Stomach smooth muscle (tissue), 2 donors: Measurements from ENCODE around the gene TRPM1.
A peak's percentile ranks its signal among the peaks of the same experiment; 100 is the strongest.

Experiments
- H3K27ac ChIP-seq: one replicate; pipeline ENCODE4 v1.7.0; 2013; ENCODE audit warnings: mild to moderate bottlenecking, low read length, inconsistent platforms
- H3K27me3 ChIP-seq, 2 donors: one replicate each; pipeline ENCODE4 v1.7.0; 2013; ENCODE audit warnings: low read length in 2 of 2; ENCODE audit not compliant: insufficient read depth in 2 of 2, control insufficient read depth in 1 of 2
- H3K36me3 ChIP-seq, 2 donors: one replicate each; pipeline ENCODE4 v1.7.0; 2013; ENCODE audit warnings: low read length in 2 of 2; ENCODE audit not compliant: control insufficient read depth in 2 of 2, insufficient read depth in 2 of 2
- H3K4me1 ChIP-seq: one replicate; pipeline ENCODE4 v1.7.0; 2013; ENCODE audit warnings: low read length; ENCODE audit not compliant: control insufficient read depth, insufficient read depth
- H3K4me3 ChIP-seq, 2 donors: one replicate each; pipeline ENCODE4 v1.7.0; 2013; ENCODE audit warnings: low read length in 2 of 2
- H3K9ac ChIP-seq, 2 donors: one replicate each; pipeline ENCODE4 v1.7.0; 2013; ENCODE audit warnings: low read length in 2 of 2, mild to moderate bottlenecking in 1 of 2
- H3K9me3 ChIP-seq, 2 donors: one replicate each; pipeline ENCODE4 v1.7.0; 2013; ENCODE audit warnings: low read length in 2 of 2; ENCODE audit not compliant: control insufficient read depth in 2 of 2
- donor health status: healthy.
- donor health status: Pancreatic carcinoma.

Gene TRPM1

DNA sequence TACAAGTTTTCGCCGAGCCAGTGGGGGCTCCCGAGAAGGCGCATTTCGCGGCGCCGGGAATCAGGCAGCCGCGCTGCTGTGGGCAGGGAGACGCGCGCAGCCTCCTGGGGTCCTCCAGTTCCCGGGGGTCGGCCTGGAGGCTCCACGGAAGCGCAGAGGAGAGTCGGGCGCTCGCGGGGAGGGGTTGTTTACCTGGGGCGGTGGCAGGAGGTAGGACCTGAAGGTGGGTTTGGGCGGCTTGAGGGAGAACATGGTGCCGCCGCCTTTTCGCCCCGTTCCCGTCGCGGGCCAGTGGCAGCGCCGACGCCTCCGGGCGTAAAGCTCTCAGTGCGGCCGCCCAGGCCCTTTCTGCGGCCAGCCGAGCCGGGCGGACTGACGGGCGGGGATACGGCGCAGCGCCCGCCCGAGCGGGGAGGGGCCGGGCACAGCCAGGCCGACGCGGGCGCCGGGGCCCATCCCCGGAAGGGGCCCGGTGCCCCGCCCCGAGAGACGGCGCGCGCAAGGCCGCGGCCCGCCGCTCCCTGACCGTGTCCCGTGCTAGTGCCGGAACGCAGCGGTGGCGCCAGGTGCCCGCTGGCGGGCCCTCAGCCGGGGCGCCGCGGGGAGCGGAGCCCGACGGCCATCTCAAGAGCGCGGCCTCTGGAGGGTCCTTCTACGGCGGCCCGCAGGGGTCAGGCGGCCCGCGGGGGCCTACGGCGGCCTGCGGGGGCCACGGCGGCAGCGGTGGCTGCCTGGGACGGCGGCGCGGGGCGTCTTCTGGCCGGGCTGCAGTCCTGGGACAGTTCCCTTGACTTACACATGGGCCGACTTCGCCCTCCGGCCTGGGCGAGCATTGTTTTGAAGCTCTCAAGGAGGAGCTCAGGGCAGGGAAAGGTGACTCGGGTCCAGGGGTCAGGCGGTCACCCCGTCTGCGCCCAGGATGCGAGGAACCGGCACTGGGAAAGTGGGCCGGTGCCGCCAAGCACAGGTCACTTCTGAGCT lies 110.0 kb downstream of the TRPM1 start, which contains the start of gene MTMR10:
TSS of gene MTMR10 (minus strand) at position 374 of the 981 bp plus-strand sequence. CDS start at position 252, 122 bp downstream.
- Histone ChIP-seq H3K27me3 (no peaks in the 10 kb centered on the region), H3K36me3 (peaks cover 4 to 5% of the 10 kb centered on the region in 2 donors), H3K4me1 (peaks cover 4% of the 10 kb centered on the region), H3K9ac (peak within 1 kb of the TSS; percentile 92), H3K27ac (peak within 1 kb of the TSS; percentile 64), H3K9me3 (no peaks in the 10 kb centered on the region), H3K4me3 (peak within 1 kb of the TSS; percentile 93 to 95)

DNA sequence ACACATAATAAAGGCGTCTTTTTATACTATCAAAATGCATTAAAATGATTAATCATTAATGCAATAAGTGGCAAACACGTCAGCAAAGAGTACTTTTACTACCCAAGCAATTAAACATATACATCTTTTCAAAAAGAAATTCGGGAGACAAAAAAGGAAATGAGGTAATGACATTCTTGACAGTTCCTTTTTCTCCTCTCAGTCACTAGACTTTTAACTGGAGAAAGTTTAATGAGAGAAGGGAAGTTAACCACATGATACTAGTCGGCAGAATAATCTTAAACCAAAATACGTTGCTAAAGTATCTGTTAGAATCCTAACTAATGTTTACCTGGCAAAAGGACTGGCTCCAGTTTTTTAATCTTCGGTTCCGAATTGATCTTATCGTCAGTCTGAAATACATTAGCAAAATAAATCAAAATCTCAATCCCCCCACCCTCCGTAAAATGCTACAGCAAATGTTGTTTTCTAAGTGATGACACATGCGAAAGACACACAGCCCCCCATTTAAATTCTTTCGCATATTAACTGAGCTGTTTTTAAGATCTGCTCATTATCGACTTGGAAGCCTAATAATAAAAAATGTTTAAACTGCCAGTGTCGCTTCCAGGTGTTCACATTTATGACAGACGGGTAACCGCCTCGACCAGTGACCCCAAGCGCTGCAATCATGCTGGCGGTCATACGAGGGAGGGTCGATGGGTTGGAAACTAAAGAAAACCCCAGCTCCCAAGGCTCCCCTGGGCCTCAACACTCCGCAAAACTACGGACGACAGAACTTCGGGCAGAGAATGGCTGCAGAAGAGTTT lies 110.9 kb downstream of the TRPM1 start:
- peak overlapping the region; percentile 64 for H3K27ac ChIP-seq
- peaks cover 6% of the 10 kb centered on the region for H3K4me1 ChIP-seq
- peak overlapping the region; percentile 93 to 95 for H3K4me3 ChIP-seq
- H3K9ac ChIP-seq: peak overlapping the region; percentile 91 to 92
- peaks cover 5 to 8% of the 10 kb centered on the region in 2 donors for H3K36me3 ChIP-seq
- no peaks in the 10 kb centered on the region for H3K27me3 ChIP-seq
- no peaks in the 10 kb centered on the region for H3K9me3 ChIP-seq

DNA sequence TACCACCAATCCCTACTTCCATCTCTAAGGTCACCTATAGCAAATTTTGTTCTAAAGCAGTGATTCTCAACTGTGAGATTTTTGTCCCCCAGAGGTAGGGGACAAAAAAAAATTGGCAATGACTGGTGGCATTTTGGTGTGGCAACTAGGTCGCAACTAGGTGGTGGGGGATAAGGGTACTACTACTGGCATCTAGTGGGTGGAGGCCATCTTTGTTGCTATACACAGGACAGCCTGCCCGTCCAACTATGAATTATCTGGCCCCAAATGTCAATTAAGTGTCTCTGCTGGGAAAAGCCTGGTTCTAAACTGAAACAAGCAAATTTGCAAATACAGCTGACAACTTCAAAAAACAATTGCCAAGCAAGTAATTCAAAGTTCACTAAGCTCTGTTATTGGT lies 111.5 kb downstream of the TRPM1 start:
- peak overlapping the region; percentile 93 to 95 for H3K4me3 ChIP-seq
- H3K27ac ChIP-seq: no peak overlapping the region
- no peaks in the 10 kb centered on the region for H3K27me3 ChIP-seq
- peak overlapping the region; percentile 31 to 92 for H3K9ac ChIP-seq
- peaks cover 12% of the 10 kb centered on the region for H3K4me1 ChIP-seq
- H3K9me3 ChIP-seq: no peaks in the 10 kb centered on the region
- peaks cover 5 to 11% of the 10 kb centered on the region in 2 donors for H3K36me3 ChIP-seq

DNA sequence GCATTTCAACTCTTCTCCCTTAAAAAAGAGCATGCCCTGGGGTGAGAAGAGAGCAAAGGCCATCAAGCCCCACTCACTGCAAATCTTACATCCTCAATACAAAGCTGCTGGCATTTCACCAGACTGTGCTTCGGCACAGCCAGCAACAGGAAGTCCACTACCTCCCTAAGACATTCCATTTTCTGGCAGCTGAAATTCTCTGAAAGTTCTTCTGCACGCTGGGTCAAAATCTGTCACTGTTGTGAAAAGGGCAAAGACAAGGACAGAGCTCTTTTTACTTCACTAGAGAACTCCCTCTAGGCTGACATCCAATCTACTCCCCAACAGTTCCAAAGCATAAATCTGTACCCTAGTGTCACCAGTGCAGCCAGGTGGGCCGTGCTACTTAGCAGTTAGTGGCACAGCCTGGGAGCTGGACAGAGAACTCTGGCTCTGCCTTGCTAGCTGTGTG lies 116.4 kb downstream of the TRPM1 start:
- Histone ChIP-seq H3K27ac (no peak overlapping the region), H3K4me3 (peak overlapping the region in 1 of 2 donors; percentile 47), H3K4me1 (peaks cover 29% of the 10 kb centered on the region), H3K9ac (no peak overlapping the region), H3K9me3 (no peaks in the 10 kb centered on the region), H3K27me3 (no peaks in the 10 kb centered on the region), H3K36me3 (peaks cover 5 to 14% of the 10 kb centered on the region in 2 donors)

DNA sequence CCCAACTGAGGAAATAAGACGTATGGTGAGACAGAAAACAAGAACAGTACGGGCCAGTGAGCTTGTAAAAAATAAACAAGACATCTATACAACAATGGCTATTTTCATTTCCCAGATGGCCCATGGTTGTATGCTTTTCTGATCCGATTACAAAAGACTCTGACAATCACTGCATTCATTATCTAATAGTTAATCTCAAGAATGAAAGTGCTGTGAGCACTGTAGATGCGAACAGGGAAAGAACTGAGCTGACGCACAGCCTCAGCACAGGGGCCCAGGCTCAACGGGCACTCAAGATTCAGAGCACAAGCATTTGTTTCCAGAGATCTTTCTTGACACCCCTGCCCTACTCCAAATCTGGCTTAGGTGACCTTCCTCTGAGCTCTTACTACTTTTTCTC lies 117.0 kb downstream of the TRPM1 start:
- Histone ChIP-seq H3K9me3 (no peaks in the 10 kb centered on the region), H3K27me3 (no peaks in the 10 kb centered on the region), H3K4me1 (peaks cover 25% of the 10 kb centered on the region), H3K36me3 (peaks cover 9 to 18% of the 10 kb centered on the region in 2 donors), H3K27ac (peak overlapping the region; percentile 18), H3K9ac (no peak overlapping the region), H3K4me3 (peak overlapping the region in 1 of 2 donors; percentile 47)

DNA sequence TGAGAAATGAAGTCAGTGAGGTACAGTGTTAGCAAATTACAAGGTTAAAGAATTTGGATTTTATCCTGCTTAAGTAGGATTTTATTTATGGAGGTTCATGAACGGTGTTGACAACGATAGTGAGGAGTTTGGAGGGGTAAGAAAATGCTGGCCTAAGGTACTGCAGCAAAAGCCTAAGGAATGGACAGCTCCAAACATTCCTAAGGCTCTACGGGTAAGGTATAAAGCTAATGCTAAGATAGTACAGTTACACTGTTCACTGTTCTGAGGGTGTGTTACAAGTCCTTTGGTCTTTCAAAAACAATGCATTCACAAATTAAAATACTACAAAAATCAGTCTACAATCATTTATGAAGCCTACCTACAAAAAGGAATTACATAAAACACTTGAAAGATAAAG lies 117.4 kb downstream of the TRPM1 start:
- Histone ChIP-seq H3K4me3 (no peak overlapping the region), H3K36me3 (peaks cover 10 to 18% of the 10 kb centered on the region in 2 donors), H3K9ac (no peak overlapping the region), H3K9me3 (no peaks in the 10 kb centered on the region), H3K4me1 (peaks cover 25% of the 10 kb centered on the region), H3K27ac (peak overlapping the region; percentile 18), H3K27me3 (no peaks in the 10 kb centered on the region)

DNA sequence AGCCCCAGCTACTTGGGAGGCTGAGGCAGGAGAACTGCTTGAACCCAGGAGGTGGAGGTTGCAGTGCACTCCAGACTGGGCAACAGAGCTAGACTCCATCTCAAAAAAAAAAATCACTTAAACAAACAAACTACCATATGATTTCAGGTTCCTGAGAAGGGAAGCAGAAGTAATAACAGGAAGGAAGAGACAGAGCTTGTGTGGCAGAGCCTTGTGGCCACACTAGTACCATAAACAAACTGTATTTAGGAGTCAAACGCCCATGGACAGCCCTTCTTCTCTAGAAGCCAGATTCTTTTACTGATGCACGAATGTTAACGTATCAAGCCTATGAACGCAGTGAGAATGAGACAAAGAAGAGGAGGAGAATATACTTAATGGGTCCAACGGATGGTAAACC lies 122.1 kb downstream of the TRPM1 start:
- Histone ChIP-seq H3K27ac (no peak overlapping the region), H3K27me3 (no peaks in the 10 kb centered on the region), H3K9ac (no peak overlapping the region), H3K4me3 (no peak overlapping the region), H3K4me1 (peaks cover 12% of the 10 kb centered on the region), H3K9me3 (no peaks in the 10 kb centered on the region), H3K36me3 (peaks cover 6 to 7% of the 10 kb centered on the region in 2 donors)

DNA sequence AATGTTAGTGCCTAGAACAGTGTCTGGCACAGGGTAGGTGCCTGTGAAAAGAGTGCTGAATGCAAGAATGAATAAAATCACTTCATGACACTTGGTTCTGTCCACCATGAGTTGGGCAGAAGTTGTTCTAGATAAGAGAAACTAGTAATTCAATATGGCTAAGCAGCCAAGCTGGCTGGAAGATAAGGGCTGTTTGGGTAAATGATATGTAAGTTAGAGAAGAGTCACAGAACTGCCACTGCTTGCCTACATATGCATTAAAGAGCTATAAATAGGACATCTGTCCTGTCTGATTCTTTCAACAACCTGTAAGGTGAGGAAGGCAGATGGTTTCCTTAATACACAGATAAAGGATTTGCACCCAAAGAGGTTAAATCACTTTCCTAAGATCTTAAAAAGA lies 123.2 kb downstream of the TRPM1 start:
- no peak overlapping the region for H3K27ac ChIP-seq
- H3K9ac ChIP-seq: no peak overlapping the region
- peaks cover 4% of the 10 kb centered on the region for H3K4me1 ChIP-seq

DNA sequence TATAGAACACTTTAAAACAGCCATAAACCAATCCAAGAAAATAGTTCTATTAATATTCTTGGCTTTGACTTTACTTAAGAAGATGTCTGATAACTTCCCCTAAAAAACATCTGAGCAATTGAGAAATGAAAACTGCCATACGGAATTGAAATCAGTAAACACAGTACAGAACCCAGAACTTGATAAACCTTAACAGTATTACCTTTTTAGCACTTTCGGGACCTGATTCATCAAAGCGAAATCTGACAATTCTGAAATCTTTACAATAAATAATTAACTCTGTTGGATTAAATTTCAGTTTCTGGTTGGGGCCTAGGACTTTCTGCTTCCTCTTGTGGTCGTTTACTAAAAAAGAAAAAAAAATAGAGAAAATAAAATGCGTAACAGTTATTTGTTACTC lies 127.4 kb downstream of the TRPM1 start:
- no peaks in the 10 kb centered on the region for H3K9me3 ChIP-seq
- no peaks in the 10 kb centered on the region for H3K27me3 ChIP-seq
- no peak overlapping the region for H3K9ac ChIP-seq
- no peak overlapping the region for H3K4me3 ChIP-seq
- peaks cover 6 to 8% of the 10 kb centered on the region in 2 donors for H3K36me3 ChIP-seq
- H3K4me1 ChIP-seq: no peaks in the 10 kb centered on the region
- no peak overlapping the region for H3K27ac ChIP-seq

More for the DNA sequence above, 123.2 kb downstream of the TRPM1 start:
- Histone ChIP-seq H3K9me3 (no peaks in the 10 kb centered on the region), H3K4me3 (no peak overlapping the region), H3K27me3 (no peaks in the 10 kb centered on the region), H3K36me3 (peaks cover 10% of the 10 kb centered on the region in 2 donors)

DNA sequence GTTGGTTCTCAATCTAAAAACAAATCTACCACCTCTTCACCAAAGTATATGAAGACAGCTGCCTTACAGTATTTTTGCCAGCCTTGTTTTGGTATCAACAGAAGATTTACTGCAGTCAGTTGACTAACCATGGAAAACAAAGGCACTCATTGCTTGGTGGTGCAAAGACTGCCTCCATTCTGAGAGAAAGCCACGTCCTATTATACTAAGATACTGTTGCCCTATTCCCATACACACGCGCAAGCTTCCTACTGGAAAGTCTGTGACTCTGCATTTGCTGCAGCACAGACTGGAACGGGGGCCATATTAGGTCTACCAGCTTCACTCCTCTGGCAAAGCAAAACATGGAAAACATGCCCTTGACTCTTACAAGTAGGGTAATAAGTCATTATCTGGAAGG lies 128.1 kb downstream of the TRPM1 start:
- no peak overlapping the region for H3K9ac ChIP-seq
- H3K27me3 ChIP-seq: no peaks in the 10 kb centered on the region
- H3K9me3 ChIP-seq: no peaks in the 10 kb centered on the region
- no peak overlapping the region for H3K27ac ChIP-seq
- H3K4me1 ChIP-seq: no peaks in the 10 kb centered on the region
- H3K36me3 ChIP-seq: peaks cover 6 to 8% of the 10 kb centered on the region in 2 donors
- H3K4me3 ChIP-seq: no peak overlapping the region
